HG02938 (cell line): ENCODE measurements around the gene LTO1.
"Not testable (repeated sequence)": the region's sequence is repeated elsewhere in the genome, so short reads cannot be mapped to it uniquely, and the experiment has no call there.

Experiments used
- ATAC-seq: cut with Tn5 transposase; IDR thresholded peaks from one replicate; pipeline ENCODE4 v1.9.1; 2021; ENCODE audit warnings: mild to moderate bottlenecking, moderate library complexity; ENCODE audit not compliant: unreplicated experiment

The LTO1 gene

GRCh38 chr11:69702239-69702691 lies 27.1 kb upstream of the LTO1 start:
- ATAC-seq: no peak

- no peak for ATAC-seq
Observed at GRCh38 chr11:69700278-69701140, 25.4 kb upstream of the LTO1 start.

- no peak for ATAC-seq
Observed at GRCh38 chr11:69699213-69699612, 24.1 kb upstream of the LTO1 start.

GRCh38 chr11:69698362-69698761 lies 23.2 kb upstream of the LTO1 start:
- no peak for ATAC-seq

GRCh38 chr11:69697861-69698260 lies 22.7 kb upstream of the LTO1 start:
- ATAC-seq: no peak

GRCh38 chr11:69697469-69697843 lies 22.3 kb upstream of the LTO1 start:
- no peak for ATAC-seq

- ATAC-seq: no peak
Observed at GRCh38 chr11:69696749-69697468, 21.8 kb upstream of the LTO1 start.

- ATAC-seq: not testable (repeated sequence)
Observed at GRCh38 chr11:69695995-69696394, 20.8 kb upstream of the LTO1 start.

- ATAC-seq: no peak
Observed at GRCh38 chr11:69695581-69695980, 20.4 kb upstream of the LTO1 start.

- ATAC-seq: no peak
Observed at GRCh38 chr11:69694781-69695180, 19.6 kb upstream of the LTO1 start.

GRCh38 chr11:69692422-69692821 lies 17.3 kb upstream of the LTO1 start:
- ATAC-seq: no peak

GRCh38 chr11:69691463-69691862 lies 16.3 kb upstream of the LTO1 start:
- ATAC-seq: no peak

- ATAC-seq: no peak
Observed at GRCh38 chr11:69689484-69690319, 14.5 kb upstream of the LTO1 start.

GRCh38 chr11:69687969-69688771 lies 13.0 kb upstream of the LTO1 start:
- ATAC-seq: not testable (repeated sequence)

- no peak for ATAC-seq
Observed at GRCh38 chr11:69686856-69687255, 11.7 kb upstream of the LTO1 start.

GRCh38 chr11:69686452-69686851 lies 11.3 kb upstream of the LTO1 start:
- no peak for ATAC-seq

- ATAC-seq: no peak
Observed at GRCh38 chr11:69685348-69685747, 10.2 kb upstream of the LTO1 start.

- ATAC-seq: no peak
Observed at GRCh38 chr11:69684651-69685050, 9.5 kb upstream of the LTO1 start.

- no peak for ATAC-seq
Observed at GRCh38 chr11:69683764-69684333, 8.7 kb upstream of the LTO1 start.

- ATAC-seq: no peak
Observed at GRCh38 chr11:69682681-69683326, 7.7 kb upstream of the LTO1 start.
